NAMALWA (cell line): ENCODE data around the gene SH2D4B.
A peak's percentile ranks its signal among the peaks of the same experiment; 100 is the strongest.
"Not testable (repeated sequence)": the region's sequence is repeated elsewhere in the genome, so short reads cannot be mapped to it uniquely, and the experiment has no call there.

ENCODE experiments used
- DNase-seq: peaks from one replicate; pipeline ENCODE4 v3.0.0-alpha.2; 2015; ENCODE audit warnings: low spot score

Gene SH2D4B

GRCh38 chr10:80524190-80524909 is 13.4 kb upstream of the SH2D4B start:
- no peak for DNase-seq

DNA sequence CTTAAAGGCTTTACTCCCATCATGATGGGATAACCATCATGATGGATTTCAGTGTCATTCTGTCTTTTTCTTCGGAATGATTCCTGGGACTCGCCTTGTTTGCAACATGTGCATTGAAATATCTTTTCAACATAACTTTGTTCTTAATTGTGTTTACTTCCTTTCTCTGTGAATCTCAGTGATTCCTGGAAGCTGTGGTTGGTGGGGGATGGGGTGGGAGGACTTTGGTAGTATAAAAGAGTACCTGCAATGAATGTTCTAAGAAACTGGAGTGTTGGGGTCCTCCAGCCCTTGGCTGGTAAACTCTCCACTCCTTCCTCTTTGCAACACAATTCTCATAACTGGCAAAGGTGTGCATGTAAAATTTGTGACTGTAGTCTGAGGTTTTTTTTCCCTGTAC is 11.5 kb upstream of the SH2D4B start:
- no peak for DNase-seq

- no peak for DNase-seq
Observed at GRCh38 chr10:80526742-80527141, 11.0 kb upstream of the SH2D4B start.

DNA sequence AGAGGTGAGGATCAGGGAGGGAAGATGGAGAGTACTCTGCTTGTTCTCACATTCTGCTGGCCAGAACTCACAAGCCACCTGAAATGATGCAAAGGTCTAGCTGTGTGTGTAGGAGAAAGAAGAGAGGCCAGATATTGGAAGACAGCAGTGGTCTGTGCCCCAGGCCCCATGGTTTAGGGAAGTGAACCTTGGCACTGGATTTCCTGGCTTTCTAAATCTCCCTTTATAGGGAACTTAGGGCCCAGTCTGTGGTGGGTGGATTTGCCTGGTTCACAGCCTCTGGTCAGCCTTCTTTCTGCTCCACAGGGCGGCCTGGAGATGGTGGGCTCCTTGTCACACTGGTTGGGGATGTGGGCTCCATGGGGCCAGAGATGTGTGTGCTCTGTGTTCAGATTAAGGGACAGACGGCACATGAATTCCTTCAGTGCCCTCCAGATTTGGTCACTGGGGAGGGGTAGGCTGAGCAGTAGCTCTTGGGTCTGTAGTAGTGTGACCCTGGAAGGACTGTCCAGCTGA is 9.5 kb upstream of the SH2D4B start:
- DNase-seq = no peak

- no peak for DNase-seq
Observed at GRCh38 chr10:80528901-80529300, 8.8 kb upstream of the SH2D4B start.

GRCh38 chr10:80529604-80530003 is 8.1 kb upstream of the SH2D4B start:
- DNase-seq = no peak

DNA sequence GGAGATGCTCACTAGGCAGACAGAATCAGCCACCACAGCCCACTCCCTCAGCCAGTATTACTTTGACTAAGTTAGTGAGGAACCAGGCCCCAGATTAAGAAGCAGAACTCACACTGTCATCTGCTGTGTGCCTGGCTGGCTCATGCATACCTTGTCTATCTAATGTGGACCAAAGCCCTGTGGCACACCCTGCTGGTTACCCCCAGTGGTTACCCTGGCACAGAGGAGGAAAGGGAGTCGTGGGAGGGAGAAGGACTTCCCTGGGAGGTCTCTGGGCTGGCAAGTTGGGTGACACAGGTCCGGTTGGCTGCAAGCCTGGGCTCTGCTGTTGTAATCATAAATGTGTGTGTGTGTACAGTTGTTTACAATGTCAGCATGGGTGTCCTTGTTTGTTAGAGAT is 7.5 kb upstream of the SH2D4B start:
- DNase-seq = peak; percentile 19

DNA sequence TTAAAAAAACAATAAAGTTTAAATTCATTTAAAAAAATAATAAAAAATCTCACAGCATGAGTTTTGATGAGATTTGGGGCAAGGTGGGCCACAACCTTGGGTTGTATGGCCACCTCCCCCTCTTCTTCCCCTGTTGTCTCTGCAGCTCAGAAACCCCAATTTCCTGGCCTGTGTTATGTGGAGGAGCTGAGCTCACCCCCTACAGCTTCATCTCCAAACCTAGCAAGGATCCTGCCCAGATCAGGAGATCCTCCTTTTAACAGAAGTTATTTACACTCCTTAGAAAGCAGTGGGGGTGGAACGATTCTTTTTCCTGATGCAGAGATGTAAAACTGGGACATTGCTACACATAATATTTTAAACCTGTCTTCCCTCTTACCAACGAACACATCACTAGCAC is 6.9 kb upstream of the SH2D4B start:
- no peak for DNase-seq

GRCh38 chr10:80532571-80532970 is 5.1 kb upstream of the SH2D4B start:
- DNase-seq = no peak

GRCh38 chr10:80534059-80534458 is 3.6 kb upstream of the SH2D4B start:
- not testable (repeated sequence) for DNase-seq

DNA sequence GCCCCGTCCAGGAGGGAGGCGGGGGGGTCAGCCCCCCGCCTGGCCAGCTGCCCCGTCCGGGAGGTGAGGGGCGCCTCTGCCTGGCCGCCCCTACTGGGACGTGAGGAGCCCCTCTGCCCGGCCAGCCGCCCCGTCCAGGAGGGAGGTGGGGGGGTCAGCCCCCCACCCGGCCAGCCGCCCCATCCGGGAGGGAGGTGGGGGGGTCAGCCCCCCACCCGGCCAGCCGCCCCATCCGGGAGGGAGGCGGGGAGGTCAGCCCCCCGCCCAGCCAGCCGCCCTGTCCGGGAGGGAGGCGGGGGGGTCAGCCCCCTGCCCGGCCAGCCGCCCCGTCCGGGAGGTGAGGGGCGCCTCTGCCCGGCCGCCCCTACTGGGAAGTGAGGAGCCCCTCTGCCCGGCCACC is 3.1 kb upstream of the SH2D4B start:
- DNase-seq = not testable (repeated sequence)

GRCh38 chr10:80535671-80536360 is 1.9 kb upstream of the SH2D4B start:
- DNase-seq = no peak

GRCh38 chr10:80536361-80536835 is 1.3 kb upstream of the SH2D4B start:
- no peak for DNase-seq

- no peak for DNase-seq
Observed at GRCh38 chr10:80537086-80537735, 491 bp upstream of the SH2D4B start.

GRCh38 chr10:80538481-80539185 is 931 bp downstream of the SH2D4B start:
- DNase-seq = no peak

DNA sequence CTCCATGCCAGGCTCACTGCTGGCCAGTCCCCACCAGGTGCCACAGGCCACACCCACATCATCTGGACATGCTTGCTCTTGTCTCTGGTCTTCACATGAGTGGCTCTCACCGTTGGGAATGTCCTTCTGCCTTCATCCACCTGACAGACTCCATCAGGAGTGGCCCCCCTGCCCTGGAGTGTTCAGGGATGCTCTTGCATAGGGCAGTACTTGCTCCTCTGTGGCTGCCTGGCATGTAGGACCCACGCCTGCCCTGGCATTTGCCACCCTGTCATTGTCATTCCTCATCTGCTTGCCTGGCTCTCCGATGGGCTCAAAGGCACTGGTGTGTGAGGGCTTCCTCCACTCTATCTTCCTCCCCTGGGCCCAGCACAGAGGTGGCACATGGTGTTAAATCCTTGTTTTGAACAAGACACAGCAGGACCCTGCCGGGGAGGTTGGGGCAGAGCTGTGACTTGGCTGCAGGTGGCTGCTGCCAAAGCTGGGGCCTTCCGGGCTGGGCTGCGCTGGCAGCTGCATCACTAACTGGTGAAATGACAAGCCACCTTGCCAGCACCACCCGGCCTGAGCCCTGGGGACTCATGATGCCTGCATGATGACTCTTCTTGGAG is 1.8 kb downstream of the SH2D4B start:
- peak; percentile 76 for DNase-seq

- DNase-seq = no peak
Observed at GRCh38 chr10:80540136-80540535, 2.4 kb downstream of the SH2D4B start.

DNA sequence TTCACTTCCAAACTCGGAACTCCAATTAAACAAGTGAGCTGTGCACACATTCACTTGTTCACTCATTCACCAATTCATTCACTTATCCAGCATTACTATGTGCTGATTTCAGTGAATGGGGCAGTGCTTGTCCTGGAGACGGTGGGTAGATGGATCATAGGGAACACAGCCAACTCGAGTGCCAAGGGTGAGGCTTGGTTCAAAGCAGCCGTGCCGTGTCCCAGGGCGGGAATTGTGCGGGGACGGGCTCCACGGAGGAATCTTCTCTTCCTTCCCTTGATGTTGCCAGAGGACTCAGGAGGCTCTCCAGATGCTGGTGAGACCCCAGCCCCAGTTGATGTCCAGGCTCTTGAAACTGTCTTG is 2.9 kb downstream of the SH2D4B start:
- no peak for DNase-seq

- peak; percentile 51 for DNase-seq
Observed at GRCh38 chr10:80540981-80541750, 3.5 kb downstream of the SH2D4B start.

GRCh38 chr10:80542053-80542452 is 4.4 kb downstream of the SH2D4B start:
- no peak for DNase-seq

DNA sequence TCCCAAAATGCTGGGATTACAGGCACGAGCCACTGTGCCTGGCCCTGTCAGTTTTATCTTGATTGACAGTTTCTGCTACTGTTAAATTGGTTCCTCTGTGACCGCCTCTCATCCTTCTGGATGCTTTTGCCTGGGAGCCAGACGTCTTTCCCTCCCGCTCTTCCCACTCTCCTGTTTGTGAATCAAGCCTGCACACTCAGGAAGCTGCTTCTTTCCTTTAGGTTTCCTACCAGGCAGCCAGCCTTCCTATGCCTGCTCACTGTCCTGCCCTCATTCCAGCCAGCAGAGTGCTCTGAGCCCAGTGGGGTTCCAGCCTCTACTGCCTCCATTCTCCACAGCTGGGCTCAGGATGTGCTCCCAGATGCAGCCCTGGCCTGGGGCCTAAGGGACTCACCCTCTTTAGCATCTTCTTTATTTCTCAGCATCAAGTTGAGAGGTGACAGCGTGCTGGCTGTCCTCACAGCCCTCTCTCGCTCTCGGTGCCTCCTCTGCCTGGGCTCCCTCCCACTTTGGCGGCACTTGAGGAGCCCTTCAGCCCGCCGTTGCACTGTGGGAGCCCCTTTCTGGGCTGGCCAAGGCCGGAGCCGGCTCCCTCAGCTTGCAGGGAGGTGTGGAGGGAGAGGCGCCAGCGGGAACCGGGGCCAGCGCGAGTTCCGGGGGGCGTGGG is 5.1 kb downstream of the SH2D4B start:
- no peak for DNase-seq
